ENCODE results near the gene TCF21. TPM values are rescaled to one million over a fixed set of nuclear protein-coding genes. Genes with fewer than 3 reads are reported as not detected.

TCF21 gene
- total RNA-seq, 1 experiment from 2014 or later, result not detected

DNA sequence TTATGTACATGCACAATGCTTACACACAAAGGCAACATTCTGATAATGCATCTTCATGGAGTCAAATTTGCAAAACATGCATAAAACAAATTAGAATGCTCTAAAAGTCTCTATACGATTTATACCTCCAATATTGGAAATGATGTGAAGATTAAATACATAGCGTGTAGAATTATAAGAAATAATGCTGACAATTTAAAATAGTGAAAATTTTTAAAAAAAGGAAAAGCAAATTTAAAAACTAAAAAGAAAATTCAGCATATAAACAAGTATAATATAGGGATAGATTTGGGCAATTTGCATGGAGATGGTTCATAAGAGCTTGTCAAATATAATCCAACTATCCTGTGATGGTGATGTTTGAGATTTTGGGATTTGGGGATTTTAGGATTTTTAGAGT, 14.9 kb downstream of the TCF21 start:
- intact Hi-C loops (cut with micrococcal nuclease; ENCODE audit: unreplicated experiment), result no loop called here

DNA sequence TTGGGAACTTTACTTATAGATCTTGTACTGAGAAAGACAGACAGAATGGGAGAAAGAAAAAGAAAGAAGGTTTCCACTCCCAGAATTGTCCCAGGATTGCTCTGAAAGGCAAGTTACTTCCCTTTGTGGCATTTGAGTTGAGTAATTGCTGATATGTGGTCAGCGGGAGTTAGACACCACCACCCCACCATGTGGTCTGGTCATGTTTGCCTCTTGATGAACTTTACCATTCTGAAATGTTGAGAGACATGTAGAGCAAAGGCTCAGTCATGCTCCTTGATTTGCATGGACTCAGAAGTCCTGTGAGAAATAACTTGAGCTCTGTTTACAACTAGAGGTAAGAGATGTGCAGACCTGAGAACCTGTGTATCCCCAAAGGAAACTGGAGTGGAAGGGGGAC, 17.1 kb downstream of the TCF21 start:
- no TSS peak for BruUV-seq (replicated peaks)
- no peak for TF ChIP-seq EZH2 (IDR thresholded peaks at IDR 0.05; ENCODE audit: low read depth)
- TF ChIP-seq, protein P1, sequence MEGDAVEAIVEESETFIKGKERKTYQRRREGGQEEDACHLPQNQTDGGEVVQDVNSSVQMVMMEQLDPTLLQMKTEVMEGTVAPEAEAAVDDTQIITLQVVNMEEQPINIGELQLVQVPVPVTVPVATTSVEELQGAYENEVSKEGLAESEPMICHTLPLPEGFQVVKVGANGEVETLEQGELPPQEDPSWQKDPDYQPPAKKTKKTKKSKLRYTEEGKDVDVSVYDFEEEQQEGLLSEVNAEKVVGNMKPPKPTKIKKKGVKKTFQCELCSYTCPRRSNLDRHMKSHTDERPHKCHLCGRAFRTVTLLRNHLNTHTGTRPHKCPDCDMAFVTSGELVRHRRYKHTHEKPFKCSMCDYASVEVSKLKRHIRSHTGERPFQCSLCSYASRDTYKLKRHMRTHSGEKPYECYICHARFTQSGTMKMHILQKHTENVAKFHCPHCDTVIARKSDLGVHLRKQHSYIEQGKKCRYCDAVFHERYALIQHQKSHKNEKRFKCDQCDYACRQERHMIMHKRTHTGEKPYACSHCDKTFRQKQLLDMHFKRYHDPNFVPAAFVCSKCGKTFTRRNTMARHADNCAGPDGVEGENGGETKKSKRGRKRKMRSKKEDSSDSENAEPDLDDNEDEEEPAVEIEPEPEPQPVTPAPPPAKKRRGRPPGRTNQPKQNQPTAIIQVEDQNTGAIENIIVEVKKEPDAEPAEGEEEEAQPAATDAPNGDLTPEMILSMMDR (conservative IDR thresholded peaks at IDR 0.05), result no peak
- no peak overlapping the region for H3K4me2 ChIP-seq
- ChIA-PET CTCF (no interaction called here), POLR2A (ENCODE audit: unreplicated experiment) (no interaction called here)
- DNase-seq, result no peak
- H2AFZ ChIP-seq, result no peak overlapping the region
- intact Hi-C loops (cut with micrococcal nuclease; ENCODE audit: unreplicated experiment), result no loop called here
- no peaks in the 10 kb centered on the region for H3F3A ChIP-seq (ENCODE audit: insufficient read depth, low read depth)
- no peak overlapping the region for H3K27ac ChIP-seq
- H3K9me3 ChIP-seq (ENCODE audit: insufficient read depth, low read depth), result no peaks in the 10 kb centered on the region
- H3K4me3 ChIP-seq, result no peak overlapping the region
- H3K4me1 ChIP-seq (replicated peaks; ENCODE audit: insufficient read depth), result no peaks in the 10 kb centered on the region
- H4K20me1 ChIP-seq (ENCODE audit: insufficient read depth), result no peaks in the 10 kb centered on the region
- H3K79me2 ChIP-seq (ENCODE audit: low read depth), result no peaks in the 10 kb centered on the region
- no peaks in the 10 kb centered on the region for H3K36me3 ChIP-seq (ENCODE audit: low read depth)
- no peaks in the 10 kb centered on the region for H3K27me3 ChIP-seq (ENCODE audit: insufficient read depth, low read depth)
- no peaks in the 10 kb centered on the region; the same call in 1 of the 2 replicates for H3K9me2 ChIP-seq (ENCODE audit: insufficient read depth)

More for the DNA sequence above, 14.9 kb downstream of the TCF21 start:
- H3K79me2 ChIP-seq (ENCODE audit: low read depth), result no peaks in the 10 kb centered on the region
- no peak overlapping the region for H3K4me2 ChIP-seq
- no peaks in the 10 kb centered on the region; the same call in 1 of the 2 replicates for H3K9me2 ChIP-seq (ENCODE audit: insufficient read depth)
- no peaks in the 10 kb centered on the region for H3F3A ChIP-seq (ENCODE audit: insufficient read depth, low read depth)
- no peak overlapping the region for H3K27ac ChIP-seq
- no peaks in the 10 kb centered on the region for H3K27me3 ChIP-seq (ENCODE audit: insufficient read depth, low read depth)
- no peak for TF ChIP-seq EZH2 (IDR thresholded peaks at IDR 0.05; ENCODE audit: low read depth)
- TF ChIP-seq, protein P1 (conservative IDR thresholded peaks at IDR 0.05), result no peak
- no peaks in the 10 kb centered on the region for H3K9me3 ChIP-seq (ENCODE audit: insufficient read depth, low read depth)
- ChIA-PET CTCF (no interaction called here), POLR2A (ENCODE audit: unreplicated experiment) (no interaction called here)
- no peaks in the 10 kb centered on the region for H3K36me3 ChIP-seq (ENCODE audit: low read depth)
- no peak overlapping the region for H3K4me3 ChIP-seq
- peak in 1 of 2 experiments; percentile 6 for DNase-seq
- H2AFZ ChIP-seq, result no peak overlapping the region
- H3K4me1 ChIP-seq (replicated peaks; ENCODE audit: insufficient read depth), result no peaks in the 10 kb centered on the region
- no peaks in the 10 kb centered on the region for H4K20me1 ChIP-seq (ENCODE audit: insufficient read depth)
- BruUV-seq (replicated peaks), result no TSS peak

DNA sequence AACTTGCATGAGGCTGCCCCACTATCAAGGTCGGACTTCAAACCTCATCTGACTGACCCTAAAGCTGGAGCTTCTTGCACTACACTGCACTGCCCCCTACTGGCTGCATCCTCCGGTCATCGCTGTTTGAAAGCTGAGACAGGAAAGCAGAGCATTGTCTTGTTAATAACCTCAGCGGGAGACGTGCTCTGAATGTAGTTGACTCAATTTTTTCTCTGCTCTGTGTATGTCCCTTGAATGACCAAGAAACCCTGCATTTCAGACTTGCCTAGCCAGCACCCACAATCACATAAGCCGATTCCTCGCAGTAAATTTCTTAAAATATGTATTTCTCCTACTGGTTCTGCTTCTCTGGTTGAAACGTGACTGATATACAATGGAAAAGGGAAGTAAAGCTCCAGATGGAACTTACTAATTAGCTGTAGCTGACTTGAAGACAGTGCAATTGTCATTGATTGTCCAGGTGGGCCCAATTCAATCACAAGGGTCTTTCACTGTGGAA, 27.8 kb downstream of the TCF21 start:
- DNase-seq, result peak; percentile 71 to 82
- no peaks in the 10 kb centered on the region for H4K20me1 ChIP-seq (ENCODE audit: insufficient read depth)
- CTCF ChIA-PET, result interaction anchor here (1.0 to 2.7 kb wide), 5 partner anchors 79 to 365 kb away, joined by 3 to 52 read pairs (median 5); no protein-coding TSS in a partner anchor
- peak overlapping the region; percentile 57 for H3K4me2 ChIP-seq
- BruUV-seq (replicated peaks), result no TSS peak
- POLR2A ChIA-PET (ENCODE audit: unreplicated experiment), result interaction anchor here (0.5 to 0.6 kb wide), 2 partner anchors 85 to 476 kb away, joined by 3 to 5 read pairs; no protein-coding TSS in a partner anchor
- intact Hi-C loops (cut with micrococcal nuclease; ENCODE audit: unreplicated experiment), result loop anchor here (1.0 to 10.0 kb wide), 8 partner anchors 79 to 1382 kb away; partner anchors contain the start of gene TAAR9
- H3K27me3 ChIP-seq (ENCODE audit: insufficient read depth, low read depth), result no peaks in the 10 kb centered on the region
- no peaks in the 10 kb centered on the region for H3F3A ChIP-seq (ENCODE audit: insufficient read depth, low read depth)
- H3K36me3 ChIP-seq (ENCODE audit: low read depth), result no peaks in the 10 kb centered on the region
- peak overlapping the region; percentile 6; the same call in 1 of the 2 replicates for H3K4me3 ChIP-seq
- H3K9me3 ChIP-seq (ENCODE audit: insufficient read depth, low read depth), result no peaks in the 10 kb centered on the region
- H3K9me2 ChIP-seq (ENCODE audit: insufficient read depth), result 0 out of 2 replicates have a peak, but pooled peaks cover 5% of the 10 kb centered on the region
- H2AFZ ChIP-seq, result peak overlapping the region; percentile 64
- H3K27ac ChIP-seq, result no peak overlapping the region
- no peaks in the 10 kb centered on the region for H3K79me2 ChIP-seq (ENCODE audit: low read depth)
- TF ChIP-seq, protein P1 (conservative IDR thresholded peaks at IDR 0.05), result peak; percentile 100
- TF ChIP-seq EZH2 (IDR thresholded peaks at IDR 0.05; ENCODE audit: low read depth), result no peak
- H3K4me1 ChIP-seq (replicated peaks; ENCODE audit: insufficient read depth), result no peaks in the 10 kb centered on the region
